Tibial artery (tissue), 4 donors: Measurements from ENCODE around the gene PAQR9.

ENCODE experiments used
- DNase-seq, 2 donors: peaks; one replicate each; pipeline ENCODE4 v3.0.0-alpha.2; 2019
- H3K27ac ChIP-seq, 2 donors: fragments of 200-600 bp; sonication (generic) in 1 of 2; 1 replicate in 1 of 2; 2 replicates in 1 of 2; pipeline ENCODE4 v1.5.1; 2018 to 2019; ENCODE audit warnings: mild to moderate bottlenecking in 1 of 2
- H3K27me3 ChIP-seq, 2 donors: fragments of 200-600 bp; sonication (generic) in 1 of 2; one replicate each; pipeline versions ENCODE4 v1.5.1 to v1.6.0; 2016 to 2019
- H3K36me3 ChIP-seq, 3 donors: fragments of 200-600 bp; sonication (generic) in 2 of 3; one replicate each; pipeline ENCODE4 v1.5.1; 2016 to 2019; ENCODE audit warnings: mild to moderate bottlenecking in 2 of 3
- H3K4me1 ChIP-seq, 4 donors: fragments of 200-600 bp; sonication (generic) in 2 of 4; 1 replicate in 3 of 4; 2 replicates in 1 of 4; pipeline ENCODE4 v1.5.1; 2016 to 2019
- H3K4me3 ChIP-seq, 2 donors: fragments of 200-600 bp; sonication (generic) in 1 of 2; 1 replicate in 1 of 2; 2 replicates in 1 of 2; pipeline ENCODE4 v1.5.1; 2018 to 2019; ENCODE audit warnings: mild to moderate bottlenecking in 2 of 2
- H3K9me3 ChIP-seq, 3 donors: fragments of 200-600 bp; sonication (generic) in 1 of 3; one replicate each; pipeline ENCODE4 v1.5.1; 2016 to 2019
- intact Hi-C: fragments of 100-400 bp; cut with DNase I; formaldehyde crosslinking; loops from one replicate; pipeline ENCODE4 v1.15.0; 2023; ENCODE audit warnings: low total_unique reads
- TF ChIP-seq, protein P1 (sequence below), 2 experiments: fragments of 200-600 bp in 1 of 2; fragments of 450-650 bp in 1 of 2; IDR thresholded peaks; one replicate each; pipeline ENCODE4 v1.5.1; 2017 to 2019; ENCODE audit warnings: antibody characterized with exemption in 2 of 2, mild to moderate bottlenecking in 1 of 2, moderate library complexity in 1 of 2

The PAQR9 gene

GRCh38 chr3:142943870-142944269, 19.6 kb downstream of the PAQR9 start:
- Histone ChIP-seq H3K27ac (no peak overlapping the region), H3K9me3 (no peaks in the 10 kb centered on the region), H3K4me3 (no peak overlapping the region), H3K27me3 (peaks cover 0 to 10% of the 10 kb centered on the region in 2 donors), H3K36me3 (no peaks in the 10 kb centered on the region), H3K4me1 (peaks cover 0 to 5% (median 0%) of the 10 kb centered on the region in 4 donors)
- TF ChIP-seq, protein P1, sequence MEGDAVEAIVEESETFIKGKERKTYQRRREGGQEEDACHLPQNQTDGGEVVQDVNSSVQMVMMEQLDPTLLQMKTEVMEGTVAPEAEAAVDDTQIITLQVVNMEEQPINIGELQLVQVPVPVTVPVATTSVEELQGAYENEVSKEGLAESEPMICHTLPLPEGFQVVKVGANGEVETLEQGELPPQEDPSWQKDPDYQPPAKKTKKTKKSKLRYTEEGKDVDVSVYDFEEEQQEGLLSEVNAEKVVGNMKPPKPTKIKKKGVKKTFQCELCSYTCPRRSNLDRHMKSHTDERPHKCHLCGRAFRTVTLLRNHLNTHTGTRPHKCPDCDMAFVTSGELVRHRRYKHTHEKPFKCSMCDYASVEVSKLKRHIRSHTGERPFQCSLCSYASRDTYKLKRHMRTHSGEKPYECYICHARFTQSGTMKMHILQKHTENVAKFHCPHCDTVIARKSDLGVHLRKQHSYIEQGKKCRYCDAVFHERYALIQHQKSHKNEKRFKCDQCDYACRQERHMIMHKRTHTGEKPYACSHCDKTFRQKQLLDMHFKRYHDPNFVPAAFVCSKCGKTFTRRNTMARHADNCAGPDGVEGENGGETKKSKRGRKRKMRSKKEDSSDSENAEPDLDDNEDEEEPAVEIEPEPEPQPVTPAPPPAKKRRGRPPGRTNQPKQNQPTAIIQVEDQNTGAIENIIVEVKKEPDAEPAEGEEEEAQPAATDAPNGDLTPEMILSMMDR (IDR thresholded peaks at IDR 0.05), result no peak
- intact Hi-C loops, result no loop called here
- DNase-seq, result no peak

GRCh38 chr3:142943349-142943748, 20.1 kb downstream of the PAQR9 start:
- Histone ChIP-seq H3K27ac (no peak overlapping the region), H3K4me1 (peaks cover 0 to 5% (median 0%) of the 10 kb centered on the region in 4 donors), H3K36me3 (no peaks in the 10 kb centered on the region), H3K9me3 (no peaks in the 10 kb centered on the region), H3K27me3 (peaks cover 0 to 10% of the 10 kb centered on the region in 2 donors), H3K4me3 (no peak overlapping the region)
- intact Hi-C loops, result no loop called here
- no peak for DNase-seq
- TF ChIP-seq, protein P1 (IDR thresholded peaks at IDR 0.05), result no peak

- intact Hi-C loops, result no loop called here
- no peaks in the 10 kb centered on the region for H3K4me1 ChIP-seq
- H3K27me3 ChIP-seq, result no peaks in the 10 kb centered on the region
- no peaks in the 10 kb centered on the region for H3K36me3 ChIP-seq
- DNase-seq, result no peak
- H3K27ac ChIP-seq, result no peak overlapping the region
- TF ChIP-seq, protein P1 (IDR thresholded peaks at IDR 0.05), result no peak
- H3K4me3 ChIP-seq, result no peak overlapping the region
- H3K9me3 ChIP-seq, result no peaks in the 10 kb centered on the region
Observed at GRCh38 chr3:142941373-142942123, 21.9 kb downstream of the PAQR9 start.

DNA sequence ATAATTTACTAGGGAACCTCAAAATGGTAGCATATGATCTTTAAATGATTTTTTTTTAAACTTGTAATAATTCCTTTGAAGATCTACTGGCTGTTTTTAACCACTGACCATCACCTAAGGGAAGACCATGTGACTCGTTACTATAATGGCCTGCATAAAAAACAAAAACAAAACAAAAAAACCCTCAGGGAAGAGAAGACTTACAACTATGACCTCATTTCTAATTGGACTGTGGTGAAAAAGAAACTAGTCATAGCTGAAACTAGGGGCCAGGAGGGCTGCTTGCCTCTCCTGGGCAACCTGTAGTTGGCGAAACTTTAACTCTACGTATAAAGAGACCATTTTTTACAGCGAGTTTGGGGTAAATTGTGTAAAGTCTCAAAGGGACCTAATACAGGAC, 23.0 kb downstream of the PAQR9 start:
- Histone ChIP-seq H3K4me3 (no peak overlapping the region), H3K4me1 (no peaks in the 10 kb centered on the region), H3K36me3 (no peaks in the 10 kb centered on the region), H3K9me3 (no peaks in the 10 kb centered on the region), H3K27ac (no peak overlapping the region), H3K27me3 (no peaks in the 10 kb centered on the region)
- TF ChIP-seq, protein P1 (IDR thresholded peaks at IDR 0.05), result no peak
- intact Hi-C loops, result no loop called here
- no peak for DNase-seq

DNA sequence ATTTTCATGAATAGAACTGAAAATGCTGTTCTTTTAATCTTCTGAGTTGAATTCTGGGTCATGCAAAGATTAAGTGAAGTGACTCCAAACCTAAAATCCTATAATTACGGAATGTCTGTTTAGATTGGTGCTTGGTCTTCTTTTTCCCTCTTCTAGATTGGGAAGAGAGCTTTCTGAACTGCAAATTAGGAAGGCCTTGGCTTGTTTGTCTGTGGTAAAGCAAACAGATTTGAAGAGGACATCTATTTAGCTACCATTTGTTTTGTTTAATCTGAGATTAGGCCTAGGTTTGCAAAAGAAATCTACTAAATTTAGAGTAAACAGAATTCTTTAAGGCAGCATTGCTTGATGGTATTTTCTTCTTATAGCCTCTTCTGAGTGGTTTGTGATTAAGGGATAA, 23.5 kb downstream of the PAQR9 start:
- Histone ChIP-seq H3K4me3 (no peak overlapping the region), H3K36me3 (no peaks in the 10 kb centered on the region), H3K27me3 (no peaks in the 10 kb centered on the region), H3K27ac (no peak overlapping the region), H3K4me1 (no peaks in the 10 kb centered on the region), H3K9me3 (no peaks in the 10 kb centered on the region)
- TF ChIP-seq, protein P1 (IDR thresholded peaks at IDR 0.05), result no peak
- DNase-seq, result no peak
- intact Hi-C loops, result no loop called here
